Activated CD4-positive, alpha-beta T cell treated with anti-CD3 and anti-CD28 coated beads for 4 hours (primary cell): ENCODE results near the gene CCDC91.
A peak's percentile ranks its signal among the peaks of the same experiment; 100 is the strongest.
"Not testable (repeated sequence)": the region's sequence is repeated elsewhere in the genome, so short reads cannot be mapped to it uniquely, and the experiment has no call there.

Experiments
- DNase-seq, 2 donors: peaks; one replicate each; pipeline ENCODE4 v3.0.0-alpha.2; 2020

CCDC91 gene

GRCh38 chr12:28186500-28186899 lies 3.8 kb upstream of the CCDC91 start:
- no peak for DNase-seq

- DNase-seq = peak in 1 of 2 donors; percentile 2
Observed at GRCh38 chr12:28189784-28190320, 404 bp upstream of the CCDC91 start.

- DNase-seq = peak; percentile 31 to 44
Observed at GRCh38 chr12:28191051-28192048, 1.1 kb downstream of the CCDC91 start.

GRCh38 chr12:28192125-28192524 lies 1.9 kb downstream of the CCDC91 start:
- DNase-seq = no peak

- DNase-seq = not testable (repeated sequence)
Observed at GRCh38 chr12:28194621-28195020, 4.4 kb downstream of the CCDC91 start.

GRCh38 chr12:28201136-28201535 lies 10.9 kb downstream of the CCDC91 start:
- not testable (repeated sequence) for DNase-seq

- no peak for DNase-seq
Observed at GRCh38 chr12:28202374-28203130, 12.3 kb downstream of the CCDC91 start.

GRCh38 chr12:28209782-28210181 lies 19.5 kb downstream of the CCDC91 start:
- DNase-seq = no peak

- DNase-seq = no peak
Observed at GRCh38 chr12:28212182-28212581, 21.9 kb downstream of the CCDC91 start.

GRCh38 chr12:28215021-28215420 lies 24.8 kb downstream of the CCDC91 start:
- no peak for DNase-seq

- no peak for DNase-seq
Observed at GRCh38 chr12:28216016-28216415, 25.8 kb downstream of the CCDC91 start.

- no peak for DNase-seq
Observed at GRCh38 chr12:28217805-28218204, 27.5 kb downstream of the CCDC91 start.

GRCh38 chr12:28218875-28219274 lies 28.6 kb downstream of the CCDC91 start:
- DNase-seq = no peak

- DNase-seq = no peak
Observed at GRCh38 chr12:28219827-28220226, 29.6 kb downstream of the CCDC91 start.

- DNase-seq = peak; percentile 62 to 71
Observed at GRCh38 chr12:28222081-28222700, 31.9 kb downstream of the CCDC91 start.

- peak in 1 of 2 donors; percentile 3 for DNase-seq
Observed at GRCh38 chr12:28223025-28223554, 32.8 kb downstream of the CCDC91 start.

GRCh38 chr12:28223858-28224257 lies 33.6 kb downstream of the CCDC91 start:
- DNase-seq = no peak

- no peak for DNase-seq
Observed at GRCh38 chr12:28226705-28227104, 36.4 kb downstream of the CCDC91 start.

GRCh38 chr12:28227251-28227650 lies 37.0 kb downstream of the CCDC91 start:
- DNase-seq = no peak

- DNase-seq = no peak
Observed at GRCh38 chr12:28231248-28231647, 41.0 kb downstream of the CCDC91 start.

- DNase-seq = no peak
Observed at GRCh38 chr12:28232211-28232928, 42.1 kb downstream of the CCDC91 start.

- no peak for DNase-seq
Observed at GRCh38 chr12:28234444-28234843, 44.2 kb downstream of the CCDC91 start.
